HepG2 (cell line): ENCODE results near the gene HSPA5. TPM values are rescaled to one million over a fixed set of nuclear protein-coding genes. Genes with fewer than 3 reads are reported as not detected.

Experiments
- ASH2L ChIP-seq: fragments of 300-600, 200-600 bp; sonication (generic); IDR thresholded peaks from 2 replicates; pipeline ENCODE4 v1.7.0; 2017; ENCODE audit warnings: low read depth, mild to moderate bottlenecking, moderate library complexity, mixed read lengths, low read length; ENCODE audit not compliant: insufficient read length
- CENPT ChIP-seq: sonication (generic); formaldehyde crosslinking; IDR thresholded peaks from 2 replicates; pipeline ENCODE4 v1.8.0; 2022; ENCODE audit warnings: low read depth, mild to moderate bottlenecking, moderate library complexity, missing genetic modification reagents
- ETV6 ChIP-seq: sonication (generic); formaldehyde crosslinking; conservative IDR thresholded peaks from 2 replicates; pipeline ENCODE4 v1.4.0; 2020; ENCODE audit warnings: missing genetic modification reagents
- FOSL2 ChIP-seq: sonication (generic); formaldehyde crosslinking; IDR thresholded peaks from 2 replicates; pipeline ENCODE4 v1.4.0; 2020; ENCODE audit warnings: missing genetic modification reagents
- FOXO1 ChIP-seq: sonication (generic); formaldehyde crosslinking; IDR thresholded peaks from 2 replicates; pipeline ENCODE4 v1.4.0; 2020; ENCODE audit warnings: missing genetic modification reagents
- GABPB1 ChIP-seq: IDR thresholded peaks from 2 replicates; pipeline ENCODE4 v1.6.1; 2016; ENCODE audit warnings: mild to moderate bottlenecking, missing genetic modification reagents, moderate library complexity, missing compliant biosample characterization
- JDP2 ChIP-seq: sonication (generic); formaldehyde crosslinking; IDR thresholded peaks from 2 replicates; pipeline ENCODE4 v1.8.1; 2022; ENCODE audit warnings: missing genetic modification reagents, borderline replicate concordance
- MAFF ChIP-seq: IDR thresholded peaks from 2 replicates; pipeline ENCODE4 v1.6.1; 2011; ENCODE audit warnings: low read depth, low read length, improper control_type of control experiment
- NFATC3 ChIP-seq: sonication (generic); formaldehyde crosslinking; IDR thresholded peaks from 2 replicates; pipeline ENCODE4 v1.5.1; 2020; ENCODE audit warnings: mild to moderate bottlenecking, missing genetic modification reagents
- PITX1 ChIP-seq: sonication (generic); formaldehyde crosslinking; IDR thresholded peaks from 2 replicates; pipeline ENCODE4 v1.5.1; 2020; ENCODE audit warnings: mild to moderate bottlenecking, missing genetic modification reagents
- ZNF354B ChIP-seq: sonication (generic); formaldehyde crosslinking; IDR thresholded peaks from 2 replicates; pipeline ENCODE4 v1.8.0; 2022; ENCODE audit warnings: mild to moderate bottlenecking, missing genetic modification reagents
- ZNF709 ChIP-seq: sonication (generic); formaldehyde crosslinking; IDR thresholded peaks from 2 replicates; pipeline ENCODE4 v1.5.0; 2020; ENCODE audit warnings: mild to moderate bottlenecking, missing genetic modification reagents
- ZNF773 ChIP-seq: sonication (generic); formaldehyde crosslinking; IDR thresholded peaks from 2 replicates; pipeline ENCODE4 v1.4.0; 2020; ENCODE audit warnings: missing genetic modification reagents, borderline replicate concordance
- polyA plus RNA-seq, 8 experiments: library from polyadenylated mRNA; depleted of rRNA in 3 of 8; stranded (reverse) in 7 of 8; unstranded in 1 of 8; fragments of >200 nt; fragmentation: Illumina TruSeq in 4 of 8; extraction: Trizol in 4 of 8; gene quantifications; 2 replicates each; pipeline versions ENCODE4 v1.2.1 to v1.2.3, GENCODE V29; 2011 to 2016; ENCODE audit warnings: low read depth in 4 of 8, missing spikeins in 1 of 8, mixed read lengths in 1 of 8; ENCODE audit not compliant: insufficient read depth in 1 of 8
- total RNA-seq, 5 experiments: library from RNA; depleted of rRNA; stranded (reverse); fragments of >200 nt; fragmentation: Illumina TruSeq; extraction: Trizol; gene quantifications; 2 replicates each; pipeline ENCODE4 v1.2.3, GENCODE V29; 2016; ENCODE audit warnings: low read depth in 1 of 5
- TF ChIP-seq, protein P1 (sequence below): IDR thresholded peaks from 2 replicates; pipeline ENCODE4 v1.6.1; 2018; ENCODE audit warnings: missing genetic modification reagents
- TF ChIP-seq, protein P2 (sequence below): fragments of 450-650 bp; IDR thresholded peaks from 2 replicates; pipeline ENCODE4 v1.6.1; 2016
- TF ChIP-seq, protein P3 (sequence below): conservative IDR thresholded peaks from 2 replicates; pipeline ENCODE4 v1.6.1; 2018; ENCODE audit warnings: missing genetic modification reagents
- TF ChIP-seq, protein P4 (sequence below): sonication (generic); formaldehyde crosslinking; IDR thresholded peaks from 2 replicates; pipeline ENCODE4 v1.9.0; 2022; ENCODE audit warnings: missing genetic modification reagents, mild to moderate bottlenecking, borderline replicate concordance
- TF ChIP-seq, protein P5 (sequence below), 2 experiments: fragments of 450-650 bp in 1 of 2; sonication (generic) in 1 of 2; formaldehyde crosslinking; IDR thresholded peaks; 2 replicates each; pipeline versions ENCODE4 v1.5.0 to v1.8.0; 2020 to 2022; ENCODE audit warnings: mild to moderate bottlenecking in 1 of 2, missing genetic modification reagents in 1 of 2
- TF ChIP-seq, protein P6 (sequence below): sonication (generic); formaldehyde crosslinking; IDR thresholded peaks from 2 replicates; pipeline ENCODE4 v1.8.1; 2023; ENCODE audit warnings: mild to moderate bottlenecking, missing genetic modification reagents
- TF ChIP-seq, protein P7 (sequence below): IDR thresholded peaks from 2 replicates; pipeline ENCODE4 v1.6.1; 2016

HSPA5 gene
- total and polyA plus RNA-seq, 2 of the 13 experiments (the other 11 are each of a cell fraction or from before 2014, with no cell fraction given), result 201 to 206 TPM

DNA sequence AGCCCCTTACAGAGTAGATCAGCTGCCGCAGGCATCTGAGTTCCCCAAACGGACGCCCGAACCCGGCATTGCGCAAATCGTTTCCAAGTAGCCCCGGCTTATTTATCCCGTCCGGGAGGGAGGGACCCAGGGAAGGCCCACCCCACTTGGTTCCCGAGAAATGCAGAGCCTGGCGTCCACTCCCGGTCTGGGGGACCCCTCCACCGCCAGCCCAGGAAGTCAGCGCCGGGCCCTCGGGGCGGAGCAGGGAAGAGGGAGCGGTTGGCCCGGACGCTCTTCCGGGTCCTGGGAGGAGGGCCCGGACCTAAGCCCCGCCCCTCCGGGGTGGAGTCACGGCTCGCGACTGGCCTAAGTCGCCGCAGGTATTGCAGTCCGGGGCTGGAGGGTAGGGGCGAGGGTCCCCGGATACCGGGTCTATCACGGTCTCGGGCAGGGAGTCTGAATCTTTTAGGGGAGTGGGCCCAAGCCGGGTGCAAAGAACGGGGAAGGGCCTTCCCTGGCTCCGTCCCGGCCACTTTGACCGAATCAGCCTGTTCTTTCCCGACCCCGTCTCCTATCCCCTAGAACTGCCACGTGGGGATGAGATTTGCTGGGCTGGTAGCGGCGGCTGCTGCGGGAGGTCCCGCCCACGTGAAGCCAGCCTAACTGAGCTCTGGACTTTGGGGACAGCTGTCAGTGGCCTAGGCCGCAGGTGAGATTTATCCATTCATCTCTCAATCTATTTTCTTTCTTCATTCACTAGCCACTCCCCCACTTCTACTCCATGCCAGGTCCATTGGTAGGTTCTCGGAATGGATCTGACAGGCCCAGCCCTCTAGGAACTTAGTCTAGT is 40.7 kb downstream of the HSPA5 start, which contains the start of gene RABEPK (continued):
- TF ChIP-seq, protein P1, sequence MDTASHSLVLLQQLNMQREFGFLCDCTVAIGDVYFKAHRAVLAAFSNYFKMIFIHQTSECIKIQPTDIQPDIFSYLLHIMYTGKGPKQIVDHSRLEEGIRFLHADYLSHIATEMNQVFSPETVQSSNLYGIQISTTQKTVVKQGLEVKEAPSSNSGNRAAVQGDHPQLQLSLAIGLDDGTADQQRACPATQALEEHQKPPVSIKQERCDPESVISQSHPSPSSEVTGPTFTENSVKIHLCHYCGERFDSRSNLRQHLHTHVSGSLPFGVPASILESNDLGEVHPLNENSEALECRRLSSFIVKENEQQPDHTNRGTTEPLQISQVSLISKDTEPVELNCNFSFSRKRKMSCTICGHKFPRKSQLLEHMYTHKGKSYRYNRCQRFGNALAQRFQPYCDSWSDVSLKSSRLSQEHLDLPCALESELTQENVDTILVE (CRISPR knock-in tag), result peak; percentile 56; the same call in 1 of the 2 replicates
- no peak for TF ChIP-seq ZNF354B (CRISPR knock-in tag)
- no peak for TF ChIP-seq JDP2 (CRISPR knock-in tag)
- TF ChIP-seq, protein P2, sequence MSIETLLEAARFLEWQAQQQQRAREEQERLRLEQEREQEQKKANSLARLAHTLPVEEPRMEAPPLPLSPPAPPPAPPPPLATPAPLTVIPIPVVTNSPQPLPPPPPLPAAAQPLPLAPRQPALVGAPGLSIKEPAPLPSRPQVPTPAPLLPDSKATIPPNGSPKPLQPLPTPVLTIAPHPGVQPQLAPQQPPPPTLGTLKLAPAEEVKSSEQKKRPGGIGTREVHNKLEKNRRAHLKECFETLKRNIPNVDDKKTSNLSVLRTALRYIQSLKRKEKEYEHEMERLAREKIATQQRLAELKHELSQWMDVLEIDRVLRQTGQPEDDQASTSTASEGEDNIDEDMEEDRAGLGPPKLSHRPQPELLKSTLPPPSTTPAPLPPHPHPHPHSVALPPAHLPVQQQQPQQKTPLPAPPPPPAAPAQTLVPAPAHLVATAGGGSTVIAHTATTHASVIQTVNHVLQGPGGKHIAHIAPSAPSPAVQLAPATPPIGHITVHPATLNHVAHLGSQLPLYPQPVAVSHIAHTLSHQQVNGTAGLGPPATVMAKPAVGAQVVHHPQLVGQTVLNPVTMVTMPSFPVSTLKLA, result peak; percentile 80
- peak; percentile 74 for TF ChIP-seq ASH2L
- TF ChIP-seq GABPB1 (CRISPR knock-in tag), result peak; percentile 91
- TF ChIP-seq ETV6 (CRISPR knock-in tag), result peak; percentile 33; the same call in 1 of the 2 replicates
- TF ChIP-seq, protein P3, sequence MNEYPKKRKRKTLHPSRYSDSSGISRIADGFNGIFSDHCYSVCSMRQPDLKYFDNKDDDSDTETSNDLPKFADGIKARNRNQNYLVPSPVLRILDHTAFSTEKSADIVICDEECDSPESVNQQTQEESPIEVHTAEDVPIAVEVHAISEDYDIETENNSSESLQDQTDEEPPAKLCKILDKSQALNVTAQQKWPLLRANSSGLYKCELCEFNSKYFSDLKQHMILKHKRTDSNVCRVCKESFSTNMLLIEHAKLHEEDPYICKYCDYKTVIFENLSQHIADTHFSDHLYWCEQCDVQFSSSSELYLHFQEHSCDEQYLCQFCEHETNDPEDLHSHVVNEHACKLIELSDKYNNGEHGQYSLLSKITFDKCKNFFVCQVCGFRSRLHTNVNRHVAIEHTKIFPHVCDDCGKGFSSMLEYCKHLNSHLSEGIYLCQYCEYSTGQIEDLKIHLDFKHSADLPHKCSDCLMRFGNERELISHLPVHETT, result peak; percentile 56; the same call in 1 of the 2 replicates
- TF ChIP-seq, protein P4, sequence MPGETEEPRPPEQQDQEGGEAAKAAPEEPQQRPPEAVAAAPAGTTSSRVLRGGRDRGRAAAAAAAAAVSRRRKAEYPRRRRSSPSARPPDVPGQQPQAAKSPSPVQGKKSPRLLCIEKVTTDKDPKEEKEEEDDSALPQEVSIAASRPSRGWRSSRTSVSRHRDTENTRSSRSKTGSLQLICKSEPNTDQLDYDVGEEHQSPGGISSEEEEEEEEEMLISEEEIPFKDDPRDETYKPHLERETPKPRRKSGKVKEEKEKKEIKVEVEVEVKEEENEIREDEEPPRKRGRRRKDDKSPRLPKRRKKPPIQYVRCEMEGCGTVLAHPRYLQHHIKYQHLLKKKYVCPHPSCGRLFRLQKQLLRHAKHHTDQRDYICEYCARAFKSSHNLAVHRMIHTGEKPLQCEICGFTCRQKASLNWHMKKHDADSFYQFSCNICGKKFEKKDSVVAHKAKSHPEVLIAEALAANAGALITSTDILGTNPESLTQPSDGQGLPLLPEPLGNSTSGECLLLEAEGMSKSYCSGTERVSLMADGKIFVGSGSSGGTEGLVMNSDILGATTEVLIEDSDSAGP (CRISPR knock-in tag), result peak; percentile 80; the same call in 1 of the 2 replicates
- TF ChIP-seq, protein P5, sequence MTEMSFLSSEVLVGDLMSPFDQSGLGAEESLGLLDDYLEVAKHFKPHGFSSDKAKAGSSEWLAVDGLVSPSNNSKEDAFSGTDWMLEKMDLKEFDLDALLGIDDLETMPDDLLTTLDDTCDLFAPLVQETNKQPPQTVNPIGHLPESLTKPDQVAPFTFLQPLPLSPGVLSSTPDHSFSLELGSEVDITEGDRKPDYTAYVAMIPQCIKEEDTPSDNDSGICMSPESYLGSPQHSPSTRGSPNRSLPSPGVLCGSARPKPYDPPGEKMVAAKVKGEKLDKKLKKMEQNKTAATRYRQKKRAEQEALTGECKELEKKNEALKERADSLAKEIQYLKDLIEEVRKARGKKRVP (CRISPR knock-in tag; IDR thresholded peaks at IDR 0.05), result peak in 1 of 2 experiments; percentile 61; a peak in 2 of 4 replicates
- no peak for TF ChIP-seq MAFF
- TF ChIP-seq PITX1 (CRISPR knock-in tag), result peak; percentile 74
- TF ChIP-seq NFATC3 (CRISPR knock-in tag), result peak; percentile 30; the same call in 1 of the 2 replicates
- no peak for TF ChIP-seq CENPT
- TF ChIP-seq FOSL2 (CRISPR knock-in tag), result peak; percentile 29
- no peak; the same call in 1 of the 2 replicates for TF ChIP-seq FOXO1 (CRISPR knock-in tag)
- TF ChIP-seq, protein P6, sequence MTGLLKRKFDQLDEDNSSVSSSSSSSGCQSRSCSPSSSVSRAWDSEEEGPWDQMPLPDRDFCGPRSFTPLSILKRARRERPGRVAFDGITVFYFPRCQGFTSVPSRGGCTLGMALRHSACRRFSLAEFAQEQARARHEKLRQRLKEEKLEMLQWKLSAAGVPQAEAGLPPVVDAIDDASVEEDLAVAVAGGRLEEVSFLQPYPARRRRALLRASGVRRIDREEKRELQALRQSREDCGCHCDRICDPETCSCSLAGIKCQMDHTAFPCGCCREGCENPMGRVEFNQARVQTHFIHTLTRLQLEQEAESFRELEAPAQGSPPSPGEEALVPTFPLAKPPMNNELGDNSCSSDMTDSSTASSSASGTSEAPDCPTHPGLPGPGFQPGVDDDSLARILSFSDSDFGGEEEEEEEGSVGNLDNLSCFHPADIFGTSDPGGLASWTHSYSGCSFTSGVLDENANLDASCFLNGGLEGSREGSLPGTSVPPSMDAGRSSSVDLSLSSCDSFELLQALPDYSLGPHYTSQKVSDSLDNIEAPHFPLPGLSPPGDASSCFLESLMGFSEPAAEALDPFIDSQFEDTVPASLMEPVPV (CRISPR knock-in tag), result no peak
- no peak for TF ChIP-seq ZNF773 (CRISPR knock-in tag)
- TF ChIP-seq ZNF709 (CRISPR knock-in tag), result no peak
- TF ChIP-seq, protein P7, sequence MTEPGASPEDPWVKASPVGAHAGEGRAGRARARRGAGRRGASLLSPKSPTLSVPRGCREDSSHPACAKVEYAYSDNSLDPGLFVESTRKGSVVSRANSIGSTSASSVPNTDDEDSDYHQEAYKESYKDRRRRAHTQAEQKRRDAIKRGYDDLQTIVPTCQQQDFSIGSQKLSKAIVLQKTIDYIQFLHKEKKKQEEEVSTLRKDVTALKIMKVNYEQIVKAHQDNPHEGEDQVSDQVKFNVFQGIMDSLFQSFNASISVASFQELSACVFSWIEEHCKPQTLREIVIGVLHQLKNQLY (CRISPR knock-in tag), result no peak
